Dedifferentiated amniotic fluid mesenchymal stem cell (primary cell): ENCODE results near the gene KDM5B.

ENCODE experiments used
- DNase-seq: peaks from one replicate; pipeline ENCODE4 v3.0.0-alpha.2; 2016; ENCODE audit errors: extremely low spot score

The KDM5B gene

DNA sequence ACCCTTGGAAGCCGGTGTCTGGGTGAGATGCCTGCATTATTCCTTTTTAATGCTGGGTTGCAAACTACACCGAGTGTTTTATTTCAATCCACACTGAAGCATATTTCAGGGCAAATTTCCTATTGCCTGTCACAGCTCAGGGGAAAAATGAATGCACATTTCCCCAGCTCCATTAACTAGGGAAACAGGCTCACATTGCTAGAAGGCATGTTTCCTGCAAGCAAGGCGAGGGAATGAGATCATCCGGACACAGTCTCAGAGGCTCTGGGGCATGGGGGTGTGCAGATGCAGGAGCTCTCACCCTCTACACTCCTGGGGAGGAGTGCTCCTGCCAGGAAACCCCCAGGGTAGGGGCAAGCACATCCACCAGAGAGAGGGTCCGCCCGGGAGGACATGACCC, 122.6 kb downstream of the KDM5B start:
- DNase-seq: no peak

DNA sequence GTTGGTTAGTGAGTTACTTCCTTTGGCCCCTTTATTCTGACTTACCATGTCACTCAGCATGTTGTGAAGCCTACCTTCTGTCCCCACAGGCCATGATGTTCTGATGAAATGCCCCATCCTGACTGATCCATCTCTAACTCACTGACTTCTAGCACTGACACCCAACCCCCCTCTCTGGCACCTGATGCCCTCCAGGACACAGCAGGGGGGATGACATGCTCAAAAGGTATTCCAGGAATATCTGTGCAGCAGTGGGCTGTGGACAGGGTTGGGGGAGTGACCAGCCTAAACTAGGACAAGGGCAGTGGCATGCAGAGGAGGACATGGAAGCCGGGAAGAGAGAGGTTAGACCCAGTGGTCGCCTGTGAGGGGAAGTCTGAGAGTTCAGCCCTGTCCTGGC, 123.5 kb downstream of the KDM5B start:
- no peak for DNase-seq

DNA sequence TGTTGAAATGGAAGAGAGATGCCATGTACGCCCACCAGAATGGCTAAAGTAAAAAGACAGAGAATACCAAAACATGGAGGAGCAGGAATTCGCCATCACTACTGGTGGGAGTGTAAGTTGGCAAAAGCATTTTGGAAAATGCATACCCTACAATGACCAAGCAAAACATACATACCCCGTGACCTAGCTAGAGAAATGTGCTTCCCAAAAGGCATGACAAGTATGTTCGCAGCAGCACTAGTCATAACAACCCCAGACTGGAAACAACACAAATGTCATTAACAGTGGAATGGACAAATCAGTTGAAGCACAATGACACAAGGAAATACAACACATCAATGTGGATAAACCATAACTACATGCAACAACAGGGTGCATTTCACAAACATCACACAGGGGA, 125.2 kb downstream of the KDM5B start:
- DNase-seq: no peak

DNA sequence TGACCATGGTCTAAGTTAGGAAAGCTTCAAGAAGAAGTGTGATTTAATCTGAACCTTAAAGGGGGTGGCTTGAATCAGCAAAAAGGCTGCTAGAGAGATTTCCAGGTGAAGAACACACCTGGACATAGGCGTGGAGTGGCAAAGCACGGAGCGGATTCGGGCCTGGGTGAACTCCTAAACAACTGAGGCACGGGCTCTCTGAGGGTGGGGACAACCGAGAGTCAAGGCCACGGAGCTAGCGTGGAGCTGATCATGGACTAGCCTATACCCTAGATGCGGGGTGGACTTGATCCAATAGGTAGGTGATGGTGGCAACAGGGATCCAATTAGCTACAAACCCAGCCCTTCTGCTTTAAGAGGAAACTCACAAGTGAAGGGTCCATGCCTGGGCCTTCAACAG, 125.7 kb downstream of the KDM5B start:
- DNase-seq: no peak

DNA sequence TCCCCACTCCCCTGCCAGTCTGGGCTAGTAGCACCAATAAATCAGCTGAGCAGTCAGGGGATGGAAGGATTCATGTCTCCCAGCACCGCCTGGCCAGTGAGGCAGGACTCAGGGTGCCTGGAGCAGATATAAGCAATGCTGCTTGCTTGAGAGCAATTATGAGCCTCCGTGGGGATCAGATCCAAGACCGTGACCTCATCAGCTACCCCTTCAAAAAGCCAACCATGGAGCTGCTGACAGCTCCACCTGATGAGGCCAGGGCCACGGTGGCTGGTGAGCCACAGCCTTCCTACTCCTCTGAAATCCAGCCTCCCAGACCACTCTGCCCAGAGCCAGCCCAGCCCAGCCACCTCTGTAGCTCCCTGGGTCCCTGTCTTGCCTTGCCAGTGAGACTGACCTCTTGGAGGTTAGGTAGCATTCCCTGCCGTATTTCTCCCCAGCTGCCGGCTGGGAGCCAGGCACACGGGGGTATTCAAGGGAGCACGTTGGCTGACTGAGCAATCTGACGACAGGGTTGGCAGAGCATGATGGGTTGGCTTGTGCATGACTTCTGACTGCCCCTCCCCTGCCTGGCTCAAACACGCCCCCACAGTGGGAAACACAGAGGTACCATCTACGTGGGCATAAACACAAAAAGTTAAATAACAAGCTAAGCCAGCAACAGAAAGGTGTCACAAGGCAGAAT, 126.3 kb downstream of the KDM5B start:
- DNase-seq: no peak

DNA sequence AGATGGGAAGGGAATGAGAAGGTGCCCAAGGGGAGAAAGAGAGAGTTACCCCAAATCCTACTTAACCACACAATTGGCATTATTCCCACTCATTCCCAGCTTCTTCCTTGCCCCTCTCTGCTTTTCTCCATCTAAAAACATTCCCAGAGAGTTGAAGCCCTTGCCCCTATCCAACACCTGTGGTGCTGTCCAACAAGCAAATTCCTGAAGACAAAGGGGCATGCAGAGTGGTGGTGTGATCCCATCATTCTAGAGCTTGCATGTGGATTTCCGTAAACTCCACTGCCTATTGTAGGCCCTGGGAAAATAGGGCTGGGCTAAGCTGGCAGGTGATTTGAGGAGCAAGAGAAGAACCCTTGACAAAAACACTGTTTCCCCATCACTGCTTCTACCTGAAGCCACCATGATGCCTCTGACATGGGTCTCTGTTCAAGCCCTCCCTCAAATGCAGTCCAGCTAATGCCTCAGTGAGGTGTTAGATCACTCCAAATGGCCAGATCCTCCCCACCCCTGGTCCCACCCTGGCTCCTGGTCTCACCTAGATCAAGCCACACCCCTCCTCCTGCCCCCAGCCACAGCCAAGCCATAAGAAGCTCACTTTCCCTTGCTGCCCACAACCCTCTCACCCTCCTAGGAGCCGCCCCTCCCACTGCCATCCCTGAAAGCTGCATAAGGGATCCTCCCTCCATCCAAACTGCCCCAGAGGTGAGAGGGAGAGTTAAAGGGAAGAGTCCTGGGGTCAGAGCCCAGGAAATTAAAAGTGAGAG, 127.5 kb downstream of the KDM5B start:
- DNase-seq: no peak

DNA sequence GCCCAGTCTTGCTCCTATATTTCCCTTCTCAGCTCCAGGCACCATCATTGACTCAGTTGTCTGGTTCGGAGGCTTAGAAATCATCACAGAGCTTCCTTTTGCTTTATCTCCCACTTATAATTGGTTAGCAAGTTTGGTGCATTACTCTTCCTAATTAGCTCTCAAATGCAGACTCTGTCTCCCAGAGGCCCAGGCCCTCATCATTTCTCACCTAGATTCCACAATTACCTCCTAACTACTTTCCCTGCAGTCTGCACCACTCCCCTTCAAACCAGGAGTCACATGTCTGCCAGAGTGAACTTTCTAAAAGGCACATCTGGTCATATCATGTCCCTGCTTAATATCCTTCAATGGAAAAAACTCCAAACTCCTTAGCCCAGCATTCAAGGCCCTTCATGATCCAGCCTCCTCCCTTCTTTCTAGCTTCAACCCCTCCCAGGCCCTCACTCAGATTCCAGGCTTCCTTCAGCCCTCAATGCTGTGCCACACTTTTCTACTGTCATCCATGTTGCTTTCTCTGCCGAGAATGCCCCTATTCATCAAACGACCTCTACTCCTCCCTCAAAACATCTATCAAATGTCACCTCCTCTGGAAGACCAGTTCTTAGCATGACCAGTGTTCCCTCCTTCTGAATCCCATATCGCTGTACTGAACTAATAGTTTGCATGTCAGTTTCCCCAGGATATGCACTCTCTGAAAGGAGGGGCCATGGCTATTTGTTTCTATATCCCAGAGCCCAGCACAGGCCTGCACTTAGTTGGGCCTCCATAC, 128.6 kb downstream of the KDM5B start:
- DNase-seq: no peak

DNA sequence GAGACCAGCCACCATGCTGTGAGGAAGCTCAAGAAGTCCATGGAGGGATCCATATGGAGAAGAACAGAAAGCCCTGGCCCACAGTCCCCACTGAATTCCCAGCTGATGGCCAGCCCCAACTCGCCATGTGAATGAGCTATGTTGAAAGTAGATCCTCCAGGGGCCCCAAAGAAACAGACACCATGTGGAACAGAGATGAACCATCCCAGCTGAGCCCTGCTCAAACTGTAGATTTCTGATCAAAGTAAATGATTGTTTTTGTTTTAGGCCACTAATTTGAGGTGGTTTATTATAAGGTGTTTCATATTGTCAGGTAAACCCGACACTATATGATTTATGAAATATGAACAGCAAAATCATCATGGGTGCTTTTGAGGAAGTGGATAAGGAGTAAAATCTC, 130.8 kb downstream of the KDM5B start:
- no peak for DNase-seq
